ENCODE results near the gene RIOX2. TPM values are rescaled to one million over a fixed set of nuclear protein-coding genes. Genes with fewer than 3 reads are reported as not detected.
A peak's percentile ranks its signal among the peaks of the same experiment; 100 is the strongest.

Gene RIOX2
- total and polyA plus RNA-seq, 2 of the 13 experiments (the other 11 are each of a cell fraction or from before 2014, with no cell fraction given) = 19.9 to 43.3 TPM

- no peak for TF ChIP-seq ZBTB40 (IDR thresholded peaks at IDR 0.05)
- TF ChIP-seq ZBTB40 (CRISPR knock-in tag; IDR thresholded peaks at IDR 0.05) = peak; percentile 19; the same call in 1 of the 2 replicates
- TF ChIP-seq IRF2 (CRISPR knock-in tag; IDR thresholded peaks at IDR 0.05) = no peak; the same call in 1 of the 2 replicates
- TF ChIP-seq ZNF841 (CRISPR knock-in tag; IDR thresholded peaks at IDR 0.05; ENCODE audit: borderline replicate concordance) = peak; percentile 59; the same call in 1 of the 2 replicates
- no peak for TF ChIP-seq SIN3B (IDR thresholded peaks at IDR 0.05; ENCODE audit: low read length)
- peak; percentile 71; the same call in 1 of the 2 replicates for TF ChIP-seq TBX2 (CRISPR knock-in tag; IDR thresholded peaks at IDR 0.05; ENCODE audit: borderline replicate concordance)
- TF ChIP-seq ZFP91 (CRISPR knock-in tag; IDR thresholded peaks at IDR 0.05; ENCODE audit: borderline replicate concordance) = peak; percentile 65; the same call in 1 of the 2 replicates
- peak; percentile 37; the same call in 1 of the 2 replicates for TF ChIP-seq ZNF788 (CRISPR knock-in tag; IDR thresholded peaks at IDR 0.05; ENCODE audit: borderline replicate concordance)
- TF ChIP-seq HDAC1 (CRISPR knock-in tag; IDR thresholded peaks at IDR 0.05) = peak; percentile 85
- TF ChIP-seq TEF (CRISPR knock-in tag; IDR thresholded peaks at IDR 0.05) = 0 out of 2 replicates have a peak, but pooled peaks have one; percentile 51
- TF ChIP-seq ZNF781 (CRISPR knock-in tag; IDR thresholded peaks at IDR 0.05; ENCODE audit: borderline replicate concordance, not compliant biosample characterization) = peak; percentile 85
- TF ChIP-seq TFDP1 (CRISPR knock-in tag; IDR thresholded peaks at IDR 0.05; ENCODE audit: borderline replicate concordance) = peak; percentile 59; the same call in 1 of the 2 replicates
- 0 out of 2 replicates have a peak, but pooled peaks have one; percentile 12 for TF ChIP-seq SIX4 (CRISPR knock-in tag; IDR thresholded peaks at IDR 0.05)
- peak; percentile 27; the same call in 1 of the 2 replicates for TF ChIP-seq KLF6 (CRISPR knock-in tag; IDR thresholded peaks at IDR 0.05)
- TF ChIP-seq ZNF224 (CRISPR knock-in tag; IDR thresholded peaks at IDR 0.05) = peak; percentile 25; the same call in 1 of the 2 replicates
These were observed at the start of gene RIOX2 (continued) for GRCh38 chr3:97971679-97972567.

Data from HepG2 (cell line).